ENCODE data around the gene PAPSS2. TPM values are rescaled to one million over a fixed set of nuclear protein-coding genes. Genes with fewer than 3 reads are reported as not detected.
"Not testable (repeated sequence)": the region's sequence is repeated elsewhere in the genome, so short reads cannot be mapped to it uniquely, and the experiment has no call there.

PAPSS2 gene
- total RNA-seq, 1 donor from 2014 or later, result 3.1 TPM

DNA sequence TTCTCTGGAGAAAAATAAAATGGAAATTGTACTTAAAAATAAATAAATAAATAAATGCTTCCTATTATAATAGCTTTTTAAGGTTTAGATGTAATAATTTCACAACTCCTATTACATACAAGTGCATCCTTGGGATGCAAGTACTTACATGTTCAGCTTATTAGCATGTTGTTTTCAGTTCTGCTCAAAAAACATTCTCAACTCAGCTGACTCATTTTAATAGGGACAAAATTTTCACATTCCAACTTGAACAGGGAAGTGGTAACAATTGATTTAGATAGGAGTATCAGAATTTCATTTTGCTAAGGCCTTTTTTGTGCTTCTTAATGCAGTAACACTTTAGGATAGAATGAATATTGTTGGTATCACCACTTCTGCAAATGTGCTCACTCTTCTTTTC, 16.7 kb upstream of the PAPSS2 start:
- DNase-seq, result no peak

DNA sequence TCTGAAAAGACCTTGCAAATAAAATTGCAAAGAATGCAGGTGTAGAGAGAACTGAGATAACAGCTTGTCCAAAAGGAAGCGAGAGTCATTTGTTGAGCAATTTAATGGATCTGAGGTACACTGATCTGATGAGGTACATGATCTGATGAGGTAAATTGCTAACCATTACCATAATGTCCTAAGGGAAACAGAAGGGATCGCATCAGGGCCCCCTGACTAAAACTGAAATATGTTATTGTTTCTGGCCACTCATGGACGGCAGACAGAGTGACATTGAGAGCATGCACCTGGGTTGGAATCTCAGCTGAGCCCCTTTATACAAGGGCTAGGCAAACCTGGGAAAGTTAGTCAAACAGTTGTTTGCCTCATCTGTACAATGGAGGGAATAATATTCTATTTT, 15.8 kb upstream of the PAPSS2 start:
- no peak for DNase-seq

DNA sequence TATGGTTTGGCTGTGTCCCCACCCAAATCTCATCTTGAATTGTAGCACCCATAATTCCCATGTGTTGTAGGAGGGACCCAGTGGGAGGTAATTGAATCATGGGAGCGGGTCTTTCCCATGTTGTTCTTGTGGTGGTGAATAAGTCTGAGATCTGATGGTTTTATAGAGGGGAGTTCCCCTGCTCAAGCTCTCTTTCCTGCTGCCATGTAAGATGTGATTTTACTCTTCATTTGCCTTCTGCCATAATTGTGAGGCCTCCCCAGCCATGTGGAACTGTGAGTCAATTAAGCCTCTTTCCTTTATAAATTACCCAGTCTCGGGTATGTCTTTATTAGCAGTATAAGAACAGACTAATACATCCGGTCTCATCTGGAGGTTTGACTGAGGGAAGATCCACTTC, 15.2 kb upstream of the PAPSS2 start:
- DNase-seq, result not testable (repeated sequence)

DNA sequence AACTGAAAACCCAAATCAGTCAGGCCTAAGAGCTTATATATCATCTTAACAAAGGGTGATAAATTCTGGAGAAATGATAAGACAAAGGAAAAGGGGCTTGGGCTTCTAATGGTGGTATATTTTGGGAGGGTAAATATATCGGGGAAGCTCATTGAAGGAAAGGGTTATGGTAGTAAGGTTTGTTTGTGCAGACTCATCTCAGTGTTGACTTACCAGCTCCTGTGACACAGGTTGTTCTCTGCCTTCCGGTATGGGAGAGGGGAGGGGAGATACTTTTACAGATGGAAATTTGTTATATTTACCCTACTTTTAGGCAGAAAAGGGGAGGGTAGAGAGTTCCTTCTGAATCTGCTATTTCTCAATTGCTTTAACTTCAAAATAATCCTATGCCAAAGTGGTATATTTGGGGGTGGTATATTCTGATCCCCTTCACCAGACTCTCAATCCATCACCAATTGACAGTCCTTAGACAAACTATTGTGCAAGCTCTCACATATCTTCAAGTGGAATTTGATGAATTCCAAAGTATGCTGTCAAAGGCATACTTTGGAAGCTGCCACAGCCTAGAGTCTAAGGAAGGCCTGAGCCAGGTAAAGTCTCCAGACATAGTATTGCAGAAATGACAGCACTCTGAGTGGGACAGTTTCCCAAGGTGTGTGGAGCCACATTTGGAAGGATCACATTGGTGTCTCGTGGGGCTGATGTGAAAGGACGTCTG, 13.3 kb upstream of the PAPSS2 start:
- DNase-seq, result no peak

- no peak for DNase-seq
Measured at GRCh38 chr10:87646935-87647334, 12.7 kb upstream of the PAPSS2 start.

DNA sequence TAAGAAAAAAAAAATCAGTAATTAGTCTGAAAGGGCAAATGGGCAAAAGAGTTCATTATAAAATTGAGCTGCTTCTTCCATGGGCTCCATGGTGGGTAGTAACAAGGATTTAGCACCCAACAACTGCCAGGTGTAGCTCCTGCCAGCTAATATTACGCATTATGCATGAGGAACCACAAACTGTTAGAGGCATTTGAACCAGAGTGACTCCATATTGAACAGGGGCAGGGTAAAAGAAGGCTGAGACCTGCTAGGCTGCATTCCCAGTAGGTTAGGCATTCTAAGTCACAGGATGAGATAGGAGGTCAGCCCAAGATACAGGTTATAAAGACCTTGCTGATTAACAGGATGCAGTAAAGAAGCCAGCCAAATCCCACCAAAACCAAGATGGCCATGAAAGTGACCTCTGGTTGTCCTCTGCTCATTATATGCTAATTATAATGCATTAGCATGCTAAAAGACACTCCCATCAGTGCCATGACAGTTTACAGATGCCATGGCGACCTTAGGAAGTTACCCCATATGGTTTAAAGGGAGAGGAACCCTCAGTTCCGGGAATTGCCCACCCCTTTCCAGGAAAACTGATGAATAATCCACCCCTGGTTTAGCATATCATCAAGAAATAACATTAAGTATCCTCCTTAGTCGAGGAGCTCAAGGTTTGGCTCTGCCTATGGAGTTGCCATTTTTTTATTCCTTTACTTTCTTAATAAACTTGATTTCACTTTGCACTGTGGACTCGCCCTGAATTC, 8.7 kb upstream of the PAPSS2 start:
- DNase-seq, result no peak

DNA sequence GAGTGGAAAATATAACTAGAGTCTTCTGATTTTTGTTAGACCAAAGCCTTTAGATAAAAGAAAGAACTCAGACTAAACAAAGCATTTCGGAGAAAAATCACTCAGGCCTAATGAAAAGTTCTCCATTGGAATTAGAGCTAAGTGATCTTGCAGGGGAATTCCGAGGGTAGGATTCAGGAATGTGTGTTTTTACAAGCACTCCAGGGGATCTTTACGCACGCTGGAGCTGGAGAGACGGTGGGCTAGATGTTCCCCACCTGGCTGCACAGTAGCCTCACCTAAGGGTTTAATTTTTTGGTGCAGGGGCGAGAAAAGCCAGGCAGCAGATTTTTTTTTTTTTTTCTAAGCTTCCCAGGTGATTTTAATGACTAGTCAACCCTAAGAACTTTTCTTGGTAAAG, 7.9 kb upstream of the PAPSS2 start:
- DNase-seq, result no peak

- no peak for DNase-seq
Measured at GRCh38 chr10:87652261-87652660, 7.4 kb upstream of the PAPSS2 start.

DNA sequence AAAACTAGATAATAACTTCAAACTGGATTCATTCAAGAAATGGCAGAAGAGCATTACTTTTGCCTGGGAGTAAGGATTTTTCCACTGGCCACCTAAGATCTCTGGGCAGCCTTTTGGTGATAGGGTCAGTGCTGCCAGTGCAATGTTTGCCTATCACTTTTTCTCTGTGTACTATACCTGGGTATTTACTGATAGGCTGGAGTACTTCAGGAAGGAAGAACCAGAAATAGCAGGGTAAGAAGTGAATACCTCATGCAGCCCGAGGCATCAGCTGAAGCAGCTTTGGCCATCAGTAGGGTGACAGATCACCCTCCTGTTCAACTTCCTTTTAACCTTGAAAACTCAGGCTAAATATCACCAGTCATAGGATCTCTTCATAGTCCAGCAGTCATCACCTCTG, 5.5 kb upstream of the PAPSS2 start:
- DNase-seq, result no peak

- DNase-seq, result no peak
Measured at GRCh38 chr10:87656431-87657072, 3.1 kb upstream of the PAPSS2 start.

- no peak for DNase-seq
Measured at GRCh38 chr10:87657371-87657770, 2.3 kb upstream of the PAPSS2 start.

- DNase-seq, result no peak
Measured at GRCh38 chr10:87658321-87658795, 1.3 kb upstream of the PAPSS2 start.

DNA sequence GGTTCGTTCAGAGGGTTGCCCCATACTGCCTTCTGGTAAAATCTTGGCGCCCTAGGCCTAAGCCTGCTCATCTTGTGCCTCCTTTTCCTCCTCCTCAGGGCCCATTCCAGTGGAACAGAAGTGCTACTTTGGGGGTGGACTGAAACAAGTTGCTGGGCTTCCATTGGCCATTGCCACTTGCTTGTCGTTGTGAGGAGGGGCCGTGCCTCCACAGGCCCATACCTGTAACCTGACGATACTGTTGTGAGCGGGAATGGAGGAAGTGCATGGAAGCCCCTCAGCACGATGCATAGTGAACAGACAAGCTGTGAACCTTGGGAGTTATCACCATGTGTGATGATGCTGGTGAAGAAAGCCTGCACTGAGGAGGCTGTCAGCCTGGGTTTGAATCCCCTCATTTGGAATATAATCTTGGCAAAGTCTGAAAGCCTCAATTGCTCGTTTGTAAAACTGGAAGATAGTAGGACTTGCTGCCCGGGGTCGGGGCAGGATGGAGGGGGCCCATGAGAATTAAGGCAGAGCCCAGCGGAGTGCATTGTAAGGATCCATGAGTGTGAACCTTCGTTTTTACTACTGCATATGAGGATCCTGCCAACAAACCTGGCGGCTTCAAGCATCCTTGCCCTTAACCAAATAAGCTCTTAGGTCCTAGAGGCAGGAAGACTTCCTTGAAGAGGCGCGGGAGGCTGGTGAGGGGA, 671 bp upstream of the PAPSS2 start:
- DNase-seq, result no peak

- no peak for DNase-seq
Measured at GRCh38 chr10:87660484-87661133, 931 bp downstream of the PAPSS2 start.

DNA sequence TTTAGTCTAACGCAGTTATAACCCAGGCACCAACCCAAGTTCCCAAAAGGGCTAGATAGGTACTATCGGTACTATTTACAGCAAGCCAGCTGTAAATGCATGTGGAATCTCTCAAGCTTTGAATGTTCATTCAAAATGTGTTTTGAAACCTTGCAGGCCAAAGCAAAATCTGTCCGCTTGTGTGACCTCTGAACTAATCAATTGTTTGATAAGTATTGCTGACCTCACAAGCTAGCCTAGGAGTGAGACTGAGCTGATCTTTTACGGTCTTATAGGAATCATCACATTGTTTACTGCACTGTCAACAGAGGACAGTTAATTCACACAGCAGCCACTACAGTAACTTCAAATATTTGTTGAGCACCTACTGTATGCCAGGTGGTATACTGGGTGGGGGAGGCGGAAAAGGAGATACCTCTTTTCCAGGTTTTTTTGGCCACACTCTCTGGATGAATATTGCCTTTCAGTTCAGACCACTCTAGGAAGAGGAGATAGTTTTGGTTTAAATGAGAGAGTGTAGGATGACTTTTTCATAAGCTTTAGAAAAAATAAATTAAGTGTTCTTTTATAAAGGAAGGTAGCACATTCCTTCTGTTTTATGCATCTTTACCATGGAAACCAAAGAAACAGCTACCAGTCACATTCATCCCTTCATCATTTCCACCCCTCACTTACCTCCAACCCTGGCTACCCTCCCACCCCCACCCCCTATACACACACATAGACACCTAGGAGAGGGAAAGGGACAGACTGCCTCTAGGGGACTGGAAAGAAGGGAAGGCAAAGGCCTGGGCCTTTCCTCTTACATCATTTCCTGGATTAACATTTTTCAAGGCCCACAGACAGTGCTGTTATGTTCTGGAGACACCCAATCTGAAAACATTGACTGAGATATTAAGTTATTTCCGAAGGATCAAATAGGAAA, 2.4 kb downstream of the PAPSS2 start:
- no peak for DNase-seq

DNA sequence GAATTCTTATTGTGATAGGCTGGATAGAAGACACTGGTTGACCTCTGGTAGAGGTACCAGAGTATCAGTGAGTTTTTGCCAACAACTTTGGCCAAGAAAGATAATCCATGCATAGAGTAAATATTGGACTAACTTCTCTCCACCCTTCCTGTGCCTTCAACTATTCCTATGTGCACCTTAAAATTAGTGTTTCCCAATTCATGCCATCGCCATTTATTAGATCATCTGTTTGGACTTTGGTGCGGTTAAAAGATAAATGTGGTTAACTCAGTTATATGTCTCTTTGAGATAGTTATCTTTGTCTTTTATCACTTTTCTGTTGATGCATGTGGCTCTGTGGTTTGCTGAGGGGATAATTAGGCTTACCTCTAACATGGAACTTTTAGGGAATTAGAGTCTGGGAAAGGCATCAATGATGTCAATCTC, 4.6 kb downstream of the PAPSS2 start:
- no peak for DNase-seq

- no peak for DNase-seq
Measured at GRCh38 chr10:87667493-87667892, 7.8 kb downstream of the PAPSS2 start.

DNA sequence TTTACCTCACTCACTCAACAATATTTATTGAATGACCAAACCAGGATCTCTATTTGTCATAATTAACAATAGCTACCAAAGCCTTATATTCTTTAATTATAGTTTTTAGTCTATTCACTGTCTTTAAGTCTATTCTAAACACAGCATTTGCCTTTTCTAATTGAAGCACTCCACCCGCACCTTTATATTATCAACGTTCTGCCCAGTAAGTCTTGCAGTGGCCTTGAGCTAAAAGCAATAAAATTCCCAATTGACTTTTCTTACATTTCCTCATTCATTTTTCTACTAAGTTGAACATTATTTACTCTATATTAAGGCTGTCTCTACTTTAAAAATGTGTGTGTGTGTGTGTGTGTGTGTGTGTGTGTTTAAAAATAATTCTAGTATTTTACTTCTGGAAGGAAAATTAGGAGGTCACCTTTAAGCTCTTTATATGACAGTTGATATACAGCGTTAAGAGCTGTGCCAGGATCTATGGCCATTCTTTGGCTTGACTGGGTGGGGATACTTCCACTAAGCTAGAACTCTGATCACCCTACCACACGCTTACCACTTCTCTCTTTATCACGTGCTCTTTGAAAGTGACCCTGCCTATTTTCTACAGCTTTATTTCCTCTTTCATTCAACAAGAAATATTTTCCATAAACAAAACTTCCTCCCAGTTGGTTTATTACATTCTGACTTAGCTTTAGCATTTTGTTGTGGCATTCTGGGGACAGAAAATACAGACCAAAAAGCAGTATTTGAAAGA, 8.8 kb downstream of the PAPSS2 start:
- no peak for DNase-seq

DNA sequence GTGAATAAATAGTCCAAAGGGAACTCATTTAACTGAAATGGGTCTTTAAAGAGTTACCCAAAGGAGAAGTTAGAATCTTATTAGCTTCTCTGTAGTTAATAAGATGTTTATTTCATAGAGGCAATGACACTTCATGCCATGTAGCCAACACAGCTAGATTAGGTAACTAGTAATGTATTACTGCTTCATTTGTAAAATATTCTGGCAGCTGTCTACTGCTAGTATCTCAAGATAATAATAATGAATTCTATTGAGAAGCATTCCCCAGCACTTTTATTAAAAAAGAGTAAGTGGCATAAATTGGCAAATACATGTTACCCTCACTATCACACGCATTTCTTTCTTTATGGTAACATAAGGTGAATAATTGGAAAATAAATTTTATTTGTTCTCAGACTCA, 10.1 kb downstream of the PAPSS2 start:
- no peak for DNase-seq

DNA sequence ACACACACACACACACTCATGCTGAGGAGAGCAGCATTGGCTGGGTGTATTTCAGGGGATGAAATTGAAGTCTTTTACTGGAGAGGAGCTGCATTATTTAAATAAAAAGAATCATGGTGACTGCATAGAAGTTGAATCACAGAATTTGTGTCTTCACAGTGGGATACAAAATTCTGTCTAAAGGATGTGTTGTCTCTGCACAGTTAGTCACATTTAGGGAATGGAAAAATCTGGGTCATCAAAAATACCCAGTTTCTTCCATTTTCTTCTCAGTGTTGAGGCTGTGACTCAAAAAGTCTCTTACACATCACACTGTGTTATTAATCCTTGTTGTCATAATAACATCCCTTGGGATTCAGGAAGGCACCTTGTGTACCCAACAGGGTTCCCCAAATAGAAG, 10.9 kb downstream of the PAPSS2 start:
- no peak for DNase-seq
